ENCODE measurements around the gene TMEM120A.
"Not testable (repeated sequence)": the region's sequence is repeated elsewhere in the genome, so short reads cannot be mapped to it uniquely, and the experiment has no call there.

TMEM120A gene

GRCh38 chr7:75994388-75995051 is at the start of gene TMEM120A:
TSS of gene TMEM120A (minus strand) at chr7:75994595. CDS start at chr7:75994570, 25 bp downstream.
- DNase-seq (ENCODE audit: low read depth) = peak; percentile 97
- TF ChIP-seq CTCF (IDR thresholded peaks at IDR 0.05; ENCODE audit: low read depth, low read length) (no peak), MAX (IDR thresholded peaks at IDR 0.05; ENCODE audit: low read depth, low read length) (peak; percentile 55), MYC (IDR thresholded peaks at IDR 0.05; ENCODE audit: low read depth, low read length) (peak; percentile 73), POLR2A (IDR thresholded peaks at IDR 0.05; ENCODE audit: extremely low read depth, insufficient read length) (peak; percentile 94)
- H3K4me3 ChIP-seq (ENCODE audit: low read depth, low read length) = peak within 1 kb of the TSS; percentile 65

- no peak for DNase-seq (ENCODE audit: low read depth)
- H3K4me3 ChIP-seq (ENCODE audit: low read depth, low read length) = no peak overlapping the region
- TF ChIP-seq MAX (IDR thresholded peaks at IDR 0.05; ENCODE audit: low read depth, low read length) (no peak), MYC (IDR thresholded peaks at IDR 0.05; ENCODE audit: low read depth, low read length) (no peak), POLR2A (IDR thresholded peaks at IDR 0.05; ENCODE audit: extremely low read depth, insufficient read length) (no peak), CTCF (IDR thresholded peaks at IDR 0.05; ENCODE audit: low read depth, low read length) (no peak)
Observed at GRCh38 chr7:76040126-76040525, 45.7 kb upstream of the TMEM120A start.

DNA sequence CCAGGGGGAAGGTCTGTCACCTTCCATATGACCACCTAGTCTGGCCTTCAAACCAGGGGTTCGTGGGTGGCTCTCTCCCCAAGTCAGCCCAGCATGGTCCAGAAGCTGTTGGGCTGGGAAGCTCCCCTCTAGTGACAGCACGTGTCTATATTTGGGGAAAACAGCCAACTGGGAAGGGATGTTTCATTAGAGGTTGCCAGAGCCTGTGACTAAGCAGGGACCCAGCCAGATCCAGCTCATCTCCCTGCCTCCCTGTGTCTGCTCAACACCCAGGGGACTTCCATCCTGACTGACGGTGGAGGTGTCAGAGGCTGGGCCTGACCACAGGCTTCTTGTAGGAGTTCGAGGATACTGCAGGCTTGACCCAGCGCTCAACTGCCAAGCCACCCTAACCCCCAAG is 42.9 kb upstream of the TMEM120A start:
- no peak for DNase-seq (ENCODE audit: low read depth)
- TF ChIP-seq POLR2A (IDR thresholded peaks at IDR 0.05; ENCODE audit: extremely low read depth, insufficient read length) = no peak
- no peak for TF ChIP-seq MYC (IDR thresholded peaks at IDR 0.05; ENCODE audit: low read depth, low read length)
- TF ChIP-seq MAX (IDR thresholded peaks at IDR 0.05; ENCODE audit: low read depth, low read length) = no peak
- no peak for TF ChIP-seq CTCF (IDR thresholded peaks at IDR 0.05; ENCODE audit: low read depth, low read length)
- H3K4me3 ChIP-seq (ENCODE audit: low read depth, low read length) = no peak overlapping the region

- H3K4me3 ChIP-seq (ENCODE audit: low read depth, low read length) = no peak overlapping the region
- no peak for DNase-seq (ENCODE audit: low read depth)
- TF ChIP-seq MAX (IDR thresholded peaks at IDR 0.05; ENCODE audit: low read depth, low read length) (no peak), MYC (IDR thresholded peaks at IDR 0.05; ENCODE audit: low read depth, low read length) (no peak), CTCF (IDR thresholded peaks at IDR 0.05; ENCODE audit: low read depth, low read length) (no peak), POLR2A (IDR thresholded peaks at IDR 0.05; ENCODE audit: extremely low read depth, insufficient read length) (no peak)
Observed at GRCh38 chr7:76031964-76032363, 37.6 kb upstream of the TMEM120A start.

- H3K4me3 ChIP-seq (ENCODE audit: low read depth, low read length); DNase-seq (ENCODE audit: low read depth): not testable (repeated sequence)
Observed at GRCh38 chr7:76029682-76030081, 35.3 kb upstream of the TMEM120A start.

GRCh38 chr7:76023002-76023401 is 28.6 kb upstream of the TMEM120A start:
- no peak overlapping the region for H3K4me3 ChIP-seq (ENCODE audit: low read depth, low read length)
- TF ChIP-seq MYC (IDR thresholded peaks at IDR 0.05; ENCODE audit: low read depth, low read length) (no peak), CTCF (IDR thresholded peaks at IDR 0.05; ENCODE audit: low read depth, low read length) (no peak), MAX (IDR thresholded peaks at IDR 0.05; ENCODE audit: low read depth, low read length) (no peak), POLR2A (IDR thresholded peaks at IDR 0.05; ENCODE audit: extremely low read depth, insufficient read length) (no peak)
- DNase-seq (ENCODE audit: low read depth) = peak; percentile 80
